Measurements from ENCODE around the gene SUSD4.
"Not testable (repeated sequence)": the region's sequence is repeated elsewhere in the genome, so short reads cannot be mapped to it uniquely, and the experiment has no call there.

The SUSD4 gene

DNA sequence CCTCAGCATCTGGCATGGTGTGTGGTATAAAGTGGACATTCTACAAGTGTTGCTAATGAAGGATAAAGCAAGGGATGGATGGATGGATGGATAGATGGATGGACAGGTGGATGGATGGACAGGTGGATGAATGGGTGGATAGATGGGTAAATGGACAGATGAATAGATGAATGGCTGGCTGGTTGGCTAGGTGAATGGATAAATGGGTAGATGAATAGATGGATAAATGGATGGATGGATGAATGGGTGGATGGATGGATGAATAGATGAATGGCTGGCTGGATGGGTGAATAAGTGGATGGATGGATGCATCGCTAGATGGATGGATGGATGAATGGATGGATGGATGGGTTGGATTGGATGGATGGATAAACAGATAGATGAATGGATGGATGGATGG is 66.2 kb downstream of the SUSD4 start:
- no peak for DNase-seq (ENCODE audit: low read depth in 2 of 2)

GRCh38 chr1:223291796-223292195 is 72.2 kb downstream of the SUSD4 start:
- no peak for DNase-seq (ENCODE audit: low read depth in 2 of 2)

DNA sequence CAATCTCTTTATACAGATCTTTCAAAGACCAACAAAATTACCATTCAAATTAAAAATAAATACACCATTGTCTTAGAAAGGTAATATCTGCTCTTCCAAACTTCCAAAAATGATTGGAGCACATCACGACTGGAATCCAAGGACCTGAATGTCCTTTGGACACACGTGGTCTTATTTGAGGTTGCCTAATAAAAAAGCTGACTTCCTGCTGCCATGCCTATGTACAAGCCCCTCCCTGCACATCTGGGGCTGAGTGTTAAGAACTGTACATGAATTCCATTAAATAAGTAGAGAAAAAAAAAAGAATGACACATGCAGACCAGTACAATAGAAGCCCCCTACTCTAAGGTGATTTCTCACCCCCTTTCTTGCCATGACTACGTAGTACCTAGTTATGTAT is 73.6 kb downstream of the SUSD4 start:
- DNase-seq (ENCODE audit: low read depth in 2 of 2) = no peak

- no peak for DNase-seq (ENCODE audit: low read depth in 2 of 2)
Observed at GRCh38 chr1:223289621-223290020, 74.4 kb downstream of the SUSD4 start.

GRCh38 chr1:223288826-223289225 is 75.2 kb downstream of the SUSD4 start:
- no peak for DNase-seq (ENCODE audit: low read depth in 2 of 2)

GRCh38 chr1:223285452-223285851 is 78.5 kb downstream of the SUSD4 start:
- DNase-seq (ENCODE audit: low read depth in 2 of 2) = no peak

DNA sequence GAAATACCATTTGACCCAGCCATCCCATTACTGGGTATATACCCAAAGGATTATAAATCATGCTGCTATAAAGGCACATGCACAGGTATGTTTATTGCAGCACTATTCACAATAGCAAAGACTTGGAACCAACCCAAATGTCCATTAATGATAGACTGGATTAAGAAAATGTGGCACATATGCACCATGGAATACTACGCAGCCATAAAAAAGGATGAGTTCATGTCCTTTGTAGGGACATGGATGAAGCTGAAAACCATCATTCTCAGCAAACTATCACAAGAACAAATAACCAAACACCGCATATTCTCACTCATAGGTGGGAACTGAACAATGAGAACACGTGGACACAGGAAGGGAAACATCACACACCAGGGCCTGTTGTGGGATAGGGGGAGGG is 80.3 kb downstream of the SUSD4 start:
- not testable (repeated sequence) for DNase-seq (ENCODE audit: low read depth in 2 of 2)

DNA sequence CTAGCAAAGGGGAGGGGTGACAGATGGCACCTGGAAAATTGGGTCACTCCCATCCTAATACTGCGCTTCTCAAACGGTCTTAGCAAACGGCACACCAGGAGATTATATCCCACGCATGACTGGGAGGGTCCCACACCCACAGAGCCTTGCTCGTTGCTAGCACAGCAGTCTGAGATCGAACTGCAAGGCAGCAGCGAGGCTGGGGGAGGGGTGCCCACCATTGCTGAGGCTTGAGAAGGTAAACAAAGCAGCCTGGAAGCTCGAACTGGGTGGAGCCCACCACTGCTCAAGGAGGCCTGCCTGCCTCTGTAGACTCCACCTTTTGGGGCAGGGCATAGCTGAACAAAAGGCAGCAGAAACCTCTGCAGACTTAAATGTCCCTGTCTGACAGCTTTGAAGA is 85.7 kb downstream of the SUSD4 start:
- DNase-seq (ENCODE audit: low read depth in 2 of 2) = not testable (repeated sequence)

DNA sequence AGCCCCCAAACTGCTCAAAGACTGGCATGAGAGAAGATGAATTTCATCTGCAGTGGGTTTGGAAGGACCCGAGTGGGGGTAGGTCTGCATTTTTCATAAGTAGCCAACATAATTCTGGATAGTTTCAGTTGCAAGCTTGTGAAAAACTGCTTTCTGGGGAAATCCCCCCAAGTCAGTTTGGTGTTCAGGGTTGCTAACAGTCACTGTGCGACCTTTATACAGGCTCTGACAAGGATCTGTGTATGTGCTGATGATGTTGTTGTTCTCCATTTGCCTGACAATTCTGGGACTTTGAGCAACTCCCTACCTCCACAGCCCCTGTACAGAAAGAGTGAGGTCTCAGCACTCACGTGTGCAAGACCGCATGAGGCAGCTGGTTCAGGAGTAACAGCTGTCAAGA is 87.9 kb downstream of the SUSD4 start:
- DNase-seq (ENCODE audit: low read depth in 2 of 2) = no peak

GRCh38 chr1:223273511-223273910 is 90.5 kb downstream of the SUSD4 start:
- no peak for DNase-seq (ENCODE audit: low read depth in 2 of 2)

DNA sequence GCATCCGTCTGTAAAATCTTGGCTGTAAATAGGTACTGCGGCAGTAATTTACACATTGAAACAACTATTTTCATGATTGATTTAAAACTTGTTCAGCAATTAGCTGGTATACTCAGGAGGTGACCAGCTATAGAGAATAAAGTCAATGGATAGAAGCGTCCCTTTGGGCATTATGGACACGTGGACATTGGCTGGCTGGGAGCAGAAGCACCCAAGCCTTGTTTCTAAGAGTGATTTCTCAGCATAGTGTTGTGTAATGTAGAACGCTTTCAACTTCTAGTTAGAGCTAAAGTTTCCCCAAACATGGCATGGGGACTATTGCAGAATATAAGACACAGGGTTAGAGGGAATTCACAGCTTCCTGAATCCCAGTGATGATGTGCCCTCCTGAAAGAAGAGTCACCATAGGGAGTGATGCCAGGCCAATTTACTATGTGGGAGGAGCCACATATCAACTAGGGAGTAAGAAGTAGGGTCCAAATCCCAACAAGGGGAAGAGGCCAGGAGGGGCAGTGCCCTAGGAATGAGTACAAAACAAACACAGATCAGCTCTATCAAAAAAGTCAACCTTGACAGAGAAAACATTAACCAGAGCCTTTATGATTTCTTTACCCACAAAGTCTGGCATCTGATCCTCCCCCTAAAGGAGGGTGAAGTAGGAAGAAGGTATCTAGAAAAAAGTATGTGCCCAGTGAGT is 92.7 kb downstream of the SUSD4 start:
- DNase-seq (ENCODE audit: low read depth in 2 of 2) = no peak

DNA sequence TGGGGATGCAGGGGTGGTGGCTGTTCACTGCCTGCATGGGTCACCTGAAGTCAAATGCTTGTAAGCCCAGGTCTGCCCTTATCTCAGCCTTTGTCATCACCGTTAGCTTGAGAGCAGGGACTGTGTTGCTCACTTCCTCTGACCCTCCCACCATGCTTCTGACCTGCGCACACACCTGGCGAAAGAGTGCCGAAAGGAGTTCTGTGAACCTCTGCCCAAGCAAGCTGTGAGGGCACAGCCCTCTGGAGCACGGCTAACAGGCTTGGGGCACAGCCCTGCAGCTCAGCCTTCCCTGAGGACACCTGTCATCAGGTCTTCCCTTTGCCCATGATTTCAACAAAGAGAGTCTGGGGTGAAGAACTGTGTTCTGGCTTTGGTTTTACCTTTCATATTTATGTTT is 93.8 kb downstream of the SUSD4 start:
- no peak for DNase-seq (ENCODE audit: low read depth in 2 of 2)

GRCh38 chr1:223269006-223269405 is 95.0 kb downstream of the SUSD4 start:
- no peak for DNase-seq (ENCODE audit: low read depth in 2 of 2)

DNA sequence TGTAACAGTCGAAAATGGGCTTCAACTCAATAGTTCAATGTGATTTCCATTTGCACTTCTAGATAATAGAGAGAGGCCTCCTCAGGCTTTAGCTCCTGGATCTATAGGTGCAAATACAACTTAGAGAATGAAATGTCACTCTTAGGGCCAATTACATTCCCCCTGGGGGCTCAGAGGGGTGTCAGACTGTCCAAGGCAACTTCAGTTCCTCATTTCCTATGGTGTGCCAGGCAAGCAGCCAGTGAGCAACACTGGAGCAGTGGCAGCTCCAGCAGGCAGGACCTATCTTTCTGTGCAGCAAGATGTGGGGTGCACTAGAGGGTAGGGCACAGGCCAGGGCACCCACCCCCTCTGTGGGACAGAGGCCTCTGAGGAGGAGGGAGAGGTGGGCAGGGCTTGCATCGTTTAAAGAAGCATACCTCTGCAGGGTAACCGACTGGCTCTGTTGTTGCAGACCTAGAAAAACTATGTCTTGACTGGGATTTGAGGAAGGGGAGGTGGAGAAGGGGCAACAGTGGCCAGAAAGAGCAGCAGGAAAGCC is 97.3 kb downstream of the SUSD4 start:
- no peak for DNase-seq (ENCODE audit: low read depth in 2 of 2)

GRCh38 chr1:223264983-223265908 is 98.7 kb downstream of the SUSD4 start:
- DNase-seq (ENCODE audit: low read depth in 2 of 2) = no peak

- no peak for DNase-seq (ENCODE audit: low read depth in 2 of 2)
Observed at GRCh38 chr1:223264529-223264928, 99.4 kb downstream of the SUSD4 start.

GRCh38 chr1:223261914-223262313 is 102.1 kb downstream of the SUSD4 start:
- DNase-seq (ENCODE audit: low read depth in 2 of 2) = no peak

DNA sequence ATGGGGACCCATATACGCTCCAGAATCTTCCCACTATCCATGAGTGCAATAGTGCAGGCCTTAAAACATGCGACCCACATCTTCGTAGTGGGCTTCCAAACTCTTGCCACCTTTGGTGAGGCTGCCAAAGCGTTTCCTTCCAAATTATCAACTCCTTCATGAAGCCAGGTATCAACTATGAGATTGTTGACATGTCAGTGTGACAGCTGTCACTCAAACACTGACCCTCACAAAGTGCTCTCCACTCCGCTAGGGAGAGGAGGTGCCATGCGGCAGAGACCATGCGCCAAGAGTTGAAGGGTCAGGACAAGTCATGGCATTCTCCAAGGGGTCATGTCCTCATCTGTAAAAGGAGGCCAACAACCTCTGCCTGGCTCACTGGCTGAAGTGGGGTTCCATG is 103.3 kb downstream of the SUSD4 start:
- DNase-seq (ENCODE audit: low read depth in 2 of 2) = no peak

DNA sequence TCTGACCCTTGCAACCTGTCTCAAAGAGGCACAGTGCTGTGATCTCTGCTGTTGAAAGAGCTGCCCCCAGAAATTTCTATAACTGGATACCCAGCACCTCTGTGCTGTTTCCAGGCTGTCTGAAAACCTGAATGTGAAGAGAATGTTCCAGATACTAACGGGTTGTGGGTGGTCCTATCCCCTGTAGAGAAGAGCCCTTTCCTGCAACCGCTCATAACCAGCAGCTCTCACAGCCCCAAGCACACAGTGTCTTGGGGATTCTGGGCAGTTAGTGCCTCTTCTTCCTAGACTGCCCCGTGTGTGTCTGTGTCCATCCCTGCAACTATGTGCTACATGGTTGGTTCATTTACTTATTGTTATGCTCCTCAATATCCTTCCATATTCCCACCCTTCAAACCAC is 104.5 kb downstream of the SUSD4 start:
- no peak for DNase-seq (ENCODE audit: low read depth in 2 of 2)

DNA sequence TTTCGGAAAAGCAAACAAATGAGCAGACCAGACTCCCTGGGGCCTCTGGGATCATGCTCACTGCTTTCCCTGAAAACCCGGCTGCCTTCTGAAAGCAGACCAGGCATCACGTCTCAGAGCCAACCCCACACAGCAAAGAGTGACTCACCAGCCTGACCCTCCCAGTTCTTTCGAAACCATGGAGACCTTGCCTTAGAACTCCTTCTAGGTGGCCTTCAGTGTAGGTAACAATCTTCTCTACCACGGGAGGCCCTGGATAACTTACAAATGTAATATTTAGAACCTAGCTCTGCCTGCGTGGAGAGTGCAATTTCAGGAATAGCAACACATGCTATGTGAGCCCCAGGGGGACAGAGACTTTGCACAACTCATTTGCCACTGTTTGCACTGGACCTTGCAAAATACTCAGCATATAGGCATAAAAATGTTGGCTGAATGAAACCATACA is 105.2 kb downstream of the SUSD4 start:
- DNase-seq (ENCODE audit: low read depth in 2 of 2) = no peak

DNA sequence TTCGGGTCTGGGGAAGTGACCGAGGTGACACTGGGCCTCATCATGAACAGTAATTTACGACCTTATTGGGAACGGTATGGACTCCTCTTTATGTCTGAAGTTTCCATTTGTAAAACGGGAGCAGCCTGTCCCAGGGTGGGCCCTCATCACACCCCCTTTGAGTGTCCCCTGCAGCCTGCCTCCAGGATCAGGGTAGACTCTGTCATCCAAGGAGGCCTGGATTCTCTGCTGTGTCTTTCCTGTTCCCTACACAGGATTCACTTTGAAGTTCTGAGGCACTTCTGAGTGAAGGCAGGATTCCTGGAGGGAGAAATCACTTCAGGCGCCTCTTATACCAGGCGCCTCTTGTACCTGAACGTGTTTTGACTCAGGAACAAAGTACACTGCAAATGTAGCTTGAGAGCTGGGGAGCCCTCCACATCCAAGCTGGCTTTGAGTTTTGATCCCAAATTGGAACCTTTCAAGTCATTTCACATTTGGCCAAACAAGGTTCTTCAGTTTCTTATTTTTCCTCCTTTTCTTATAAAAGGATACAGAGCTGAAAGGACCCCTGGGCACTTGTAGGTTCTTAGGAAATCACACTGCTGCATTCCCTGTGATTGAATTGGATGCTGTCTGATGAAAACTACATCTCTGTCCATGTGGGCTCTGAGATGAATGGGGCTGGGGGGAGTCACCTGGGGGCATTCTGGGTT is 106.0 kb downstream of the SUSD4 start:
- no peak for DNase-seq (ENCODE audit: low read depth in 2 of 2)

GRCh38 chr1:223256034-223256433 is 107.9 kb downstream of the SUSD4 start:
- DNase-seq (ENCODE audit: low read depth in 2 of 2) = no peak
